Endodermal cell (in vitro differentiated cells): ENCODE measurements around the gene ZMYM2. TPM values are rescaled to one million over a fixed set of nuclear protein-coding genes. Genes with fewer than 3 reads are reported as not detected.

Experiments used
- DNase-seq: peaks from one replicate; pipeline ENCODE4 v3.0.0-alpha.2; 2017
- H3K27ac ChIP-seq: 2 replicates; pipeline ENCODE4 v1.5.1; 2013; ENCODE audit warnings: mild to moderate bottlenecking, low read depth, low read length, moderate library complexity
- H3K27me3 ChIP-seq: 2 replicates; pipeline ENCODE4 v1.6.1; 2013; ENCODE audit warnings: mild to moderate bottlenecking, low read length, moderate library complexity; ENCODE audit not compliant: insufficient read depth, control insufficient read depth, poor library complexity, severe bottlenecking
- H3K36me3 ChIP-seq: 2 replicates; pipeline ENCODE4 v1.7.0; 2013; ENCODE audit warnings: mild to moderate bottlenecking, low read length, moderate library complexity; ENCODE audit not compliant: control insufficient read depth, insufficient read depth
- H3K4me1 ChIP-seq: one replicate; pipeline ENCODE4 v1.7.0; 2013; ENCODE audit warnings: low read length; ENCODE audit not compliant: control insufficient read depth, insufficient read depth
- H3K4me3 ChIP-seq: 2 replicates; pipeline ENCODE4 v1.5.1; 2013; ENCODE audit warnings: mild to moderate bottlenecking, low read length, moderate library complexity
- H3K9ac ChIP-seq: 2 replicates; pipeline ENCODE4 v1.6.1; 2013; ENCODE audit warnings: mild to moderate bottlenecking, low read length, moderate library complexity; ENCODE audit not compliant: poor library complexity, severe bottlenecking; ENCODE audit errors: extremely low read depth
- H3K9me3 ChIP-seq: 2 replicates; pipeline ENCODE4 v1.6.1; 2013; ENCODE audit warnings: mild to moderate bottlenecking, low read length, moderate library complexity; ENCODE audit not compliant: control insufficient read depth
- H3K27ac Mint-ChIP-seq: 2 replicates; pipeline ENCODE4 v1.8.0; 2020; ENCODE audit warnings: mixed read lengths
- H3K27me3 Mint-ChIP-seq: 2 replicates; pipeline ENCODE4 v1.8.0; 2021; ENCODE audit warnings: mild to moderate bottlenecking, mixed read lengths; ENCODE audit not compliant: insufficient read depth
- H3K36me3 Mint-ChIP-seq: 2 replicates; pipeline ENCODE4 v1.8.0; 2020; ENCODE audit warnings: low read depth, mixed read lengths
- H3K4me1 Mint-ChIP-seq: 2 replicates; pipeline ENCODE4 v1.8.0; 2020; ENCODE audit warnings: mixed read lengths
- H3K4me3 Mint-ChIP-seq: 2 replicates; pipeline ENCODE4 v1.8.0; 2020; ENCODE audit warnings: mild to moderate bottlenecking, moderate library complexity, mixed read lengths
- H3K9me3 Mint-ChIP-seq: 2 replicates; pipeline ENCODE4 v1.8.0; 2020; ENCODE audit warnings: mild to moderate bottlenecking, mixed read lengths
- WGBS, 2 experiments: methylation state at CpG; one replicate each; pipeline versions ENCODE4 v1.1.5 to v1.1.7; 2013; ENCODE audit warnings: missing lambda C conversion rate in 2 of 2, mixed read lengths in 1 of 2; ENCODE audit not compliant: insufficient coverage in 1 of 2, insufficient read length in 1 of 2; 5-methylcytosine and 5-hydroxymethylcytosine counted together
- total RNA-seq, 2 donors: library from RNA; stranded (reverse); fragmentation: NEBNext Ultra II Directional in 1 of 2; extraction: Animal tissue kit (Norgen Biotek cat#: 25700) in 1 of 2; gene quantifications; 2 replicates in 1 of 2; 3 replicates in 1 of 2; pipeline ENCODE4 v1.2.1, GENCODE V29; 2021
- TF ChIP-seq, protein P1 (sequence below): fragments of 200-600 bp; sonication (generic); conservative IDR thresholded peaks from 2 replicates; pipeline ENCODE4 v1.5.0; 2021; ENCODE audit warnings: antibody characterized with exemption, mild to moderate bottlenecking

The ZMYM2 gene
- total RNA-seq, 2 donors from 2014 or later, result 200 to 207 TPM

GRCh38 chr13:20102525-20103180 is 144.1 kb downstream of the ZMYM2 start:
- DNase-seq, result no peak
- no peak overlapping the region for H3K27ac ChIP-seq
- H3K9me3 ChIP-seq, result no peaks in the 10 kb centered on the region
- H3K9me3 Mint-ChIP-seq, result no peaks in the 10 kb centered on the region
- TF ChIP-seq, protein P1, sequence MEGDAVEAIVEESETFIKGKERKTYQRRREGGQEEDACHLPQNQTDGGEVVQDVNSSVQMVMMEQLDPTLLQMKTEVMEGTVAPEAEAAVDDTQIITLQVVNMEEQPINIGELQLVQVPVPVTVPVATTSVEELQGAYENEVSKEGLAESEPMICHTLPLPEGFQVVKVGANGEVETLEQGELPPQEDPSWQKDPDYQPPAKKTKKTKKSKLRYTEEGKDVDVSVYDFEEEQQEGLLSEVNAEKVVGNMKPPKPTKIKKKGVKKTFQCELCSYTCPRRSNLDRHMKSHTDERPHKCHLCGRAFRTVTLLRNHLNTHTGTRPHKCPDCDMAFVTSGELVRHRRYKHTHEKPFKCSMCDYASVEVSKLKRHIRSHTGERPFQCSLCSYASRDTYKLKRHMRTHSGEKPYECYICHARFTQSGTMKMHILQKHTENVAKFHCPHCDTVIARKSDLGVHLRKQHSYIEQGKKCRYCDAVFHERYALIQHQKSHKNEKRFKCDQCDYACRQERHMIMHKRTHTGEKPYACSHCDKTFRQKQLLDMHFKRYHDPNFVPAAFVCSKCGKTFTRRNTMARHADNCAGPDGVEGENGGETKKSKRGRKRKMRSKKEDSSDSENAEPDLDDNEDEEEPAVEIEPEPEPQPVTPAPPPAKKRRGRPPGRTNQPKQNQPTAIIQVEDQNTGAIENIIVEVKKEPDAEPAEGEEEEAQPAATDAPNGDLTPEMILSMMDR, result no peak
- H3K4me3 ChIP-seq, result no peak overlapping the region
- no peak overlapping the region for H3K27ac Mint-ChIP-seq
- 85 to 89% methylated on average over 5 to 9 of the region's 9 CpGs for WGBS, 2 experiments
- H3K4me3 Mint-ChIP-seq, result no peak overlapping the region
- no peak overlapping the region for H3K9ac ChIP-seq
- no peaks in the 10 kb centered on the region for H3K36me3 ChIP-seq
- no peaks in the 10 kb centered on the region for H3K36me3 Mint-ChIP-seq
- peaks cover 3% of the 10 kb centered on the region for H3K27me3 Mint-ChIP-seq
- no peaks in the 10 kb centered on the region for H3K27me3 ChIP-seq
- H3K4me1 ChIP-seq, result no peaks in the 10 kb centered on the region
- H3K4me1 Mint-ChIP-seq, result peaks cover 18% of the 10 kb centered on the region

DNA sequence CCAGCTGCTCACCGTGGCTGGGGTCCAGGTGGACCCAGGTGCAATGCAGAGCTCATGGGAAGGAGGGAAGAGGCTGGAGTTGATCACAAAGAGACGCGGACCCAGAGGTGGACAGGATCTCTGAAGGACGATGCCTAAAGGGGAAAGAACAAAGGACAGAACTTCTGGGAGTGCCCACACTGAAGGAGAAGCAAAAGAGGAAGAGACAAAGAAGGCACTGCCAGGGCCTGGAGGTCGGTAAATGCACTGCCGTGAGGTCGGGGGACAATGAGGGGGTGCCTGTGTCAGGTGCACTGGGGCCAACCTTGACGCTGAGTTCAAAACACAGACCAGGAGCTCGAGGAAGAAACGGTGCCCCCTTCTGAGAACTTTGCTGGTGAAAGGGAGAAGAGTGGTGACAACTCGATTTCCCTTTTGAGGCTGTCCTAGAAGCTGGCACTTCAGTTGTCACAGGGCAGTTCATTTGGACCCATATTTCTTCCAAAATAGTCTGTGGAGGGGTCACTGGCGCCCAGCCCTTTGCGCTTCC is 146.7 kb downstream of the ZMYM2 start:
- no peak overlapping the region for H3K4me3 ChIP-seq
- no peak for DNase-seq
- Mint-ChIP-seq H3K27ac (no peak overlapping the region), H3K4me1 (peaks cover 13% of the 10 kb centered on the region), H3K36me3 (no peaks in the 10 kb centered on the region), H3K9me3 (no peaks in the 10 kb centered on the region), H3K4me3 (no peak overlapping the region), H3K27me3 (peaks cover 3% of the 10 kb centered on the region)
- no peaks in the 10 kb centered on the region for H3K36me3 ChIP-seq
- WGBS, 2 experiments, result 93 to 95% methylated on average over 11 to 13 of the region's 13 CpGs
- TF ChIP-seq, protein P1, result no peak
- H3K27me3 ChIP-seq, result no peaks in the 10 kb centered on the region
- H3K9me3 ChIP-seq, result no peaks in the 10 kb centered on the region
- no peak overlapping the region for H3K9ac ChIP-seq
- no peaks in the 10 kb centered on the region for H3K4me1 ChIP-seq
- no peak overlapping the region for H3K27ac ChIP-seq

DNA sequence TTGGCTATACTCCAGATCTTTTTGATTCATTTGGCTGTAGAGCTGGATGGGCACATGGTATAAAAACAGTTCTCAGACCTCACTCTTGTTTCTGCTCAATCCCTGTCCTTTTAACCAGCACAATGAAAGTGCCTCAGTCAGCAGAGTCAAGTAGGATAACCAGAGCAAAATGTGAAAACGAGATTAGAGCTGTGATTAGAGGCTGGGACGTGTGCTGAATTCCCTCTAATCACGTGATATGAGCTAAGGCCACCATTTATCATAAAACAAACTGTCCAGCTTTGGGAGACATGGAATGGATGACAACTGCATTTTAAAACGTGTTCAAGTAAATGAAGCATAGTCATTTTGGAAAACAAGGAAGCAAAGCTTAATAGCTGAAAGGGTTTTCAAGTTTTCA is 148.2 kb downstream of the ZMYM2 start:
- H3K27ac Mint-ChIP-seq, result no peak overlapping the region
- Histone ChIP-seq H3K36me3 (no peaks in the 10 kb centered on the region), H3K27me3 (no peaks in the 10 kb centered on the region), H3K9ac (no peak overlapping the region), H3K4me1 (no peaks in the 10 kb centered on the region), H3K27ac (no peak overlapping the region), H3K4me3 (no peak overlapping the region), H3K9me3 (no peaks in the 10 kb centered on the region)
- H3K36me3 Mint-ChIP-seq, result no peaks in the 10 kb centered on the region
- TF ChIP-seq, protein P1, result no peak
- no peak overlapping the region for H3K4me3 Mint-ChIP-seq
- H3K9me3 Mint-ChIP-seq, result no peaks in the 10 kb centered on the region
- H3K27me3 Mint-ChIP-seq, result peaks cover 3% of the 10 kb centered on the region
- WGBS, 2 experiments, result 47 to 56% methylated on average over 4 of the region's 4 CpGs
- H3K4me1 Mint-ChIP-seq, result peaks cover 13% of the 10 kb centered on the region
- DNase-seq, result no peak
